ENCODE measurements around the gene ACSL3. TPM values are rescaled to one million over a fixed set of nuclear protein-coding genes. Genes with fewer than 3 reads are reported as not detected.

The ACSL3 gene
- total and polyA plus RNA-seq, 2 donors from 2014 or later = 33.6 to 58.8 TPM

- Histone ChIP-seq H3K9ac (ENCODE audit: low read length in 3 of 3) (no peak overlapping the region), H3K27ac (ENCODE audit: low read depth in 2 of 2, low read length in 2 of 2) (no peak overlapping the region), H3K36me3 (ENCODE audit: control insufficient read depth in 2 of 3, insufficient read depth in 3 of 3, low read length in 3 of 3) (no peaks in the 10 kb centered on the region), H3K9me3 (ENCODE audit: control insufficient read depth in 2 of 3, insufficient read depth in 1 of 3, low read length in 3 of 3) (no peaks in the 10 kb centered on the region), H3K4me3 (ENCODE audit: low read length in 3 of 3) (no peak overlapping the region), H3K27me3 (ENCODE audit: control insufficient read depth, insufficient read depth, low read length) (no peaks in the 10 kb centered on the region), H3K4me1 (ENCODE audit: control insufficient read depth in 2 of 3, insufficient read depth in 2 of 3, low read depth in 1 of 3, low read length in 3 of 3) (no peaks in the 10 kb centered on the region)
- no peak for DNase-seq
- no peak for FAIRE-seq
- intact Hi-C loops (cut with DNase I) = loop anchor here (10.0 kb wide), 1 partner anchor 818 kb away; no protein-coding TSS in a partner anchor
- no peak for TF ChIP-seq CTCF (IDR thresholded peaks at IDR 0.05; ENCODE audit: borderline replicate concordance, extremely low read depth, insufficient read depth)
Measured at GRCh38 chr2:222977121-222977520, 116.3 kb downstream of the ACSL3 start.

DNA sequence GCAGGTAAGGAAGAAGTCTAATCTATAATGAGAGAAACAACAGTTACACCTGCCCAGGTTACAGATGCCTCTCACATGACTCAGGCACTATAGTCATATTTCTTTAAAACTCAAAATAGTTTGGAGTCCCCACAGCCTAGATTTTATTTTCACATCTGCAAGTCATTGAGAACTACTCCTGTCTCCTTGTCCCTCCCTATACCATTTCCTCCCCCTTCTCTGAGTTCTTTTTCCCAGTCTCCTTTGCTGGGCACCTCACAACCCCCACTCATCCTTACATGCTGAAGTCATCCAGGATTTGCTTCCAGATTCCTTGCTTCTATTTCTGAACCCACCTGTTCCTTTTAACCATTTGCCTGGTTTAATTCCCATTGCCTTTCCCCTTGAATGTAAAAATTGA is 118.0 kb downstream of the ACSL3 start:
- H3K27me3 ChIP-seq (ENCODE audit: control insufficient read depth, insufficient read depth, low read length) = no peaks in the 10 kb centered on the region
- H3K4me1 ChIP-seq (ENCODE audit: control insufficient read depth in 2 of 3, insufficient read depth in 2 of 3, low read depth in 1 of 3, low read length in 3 of 3) = no peaks in the 10 kb centered on the region
- no peak overlapping the region for H3K9ac ChIP-seq (ENCODE audit: low read length in 3 of 3)
- no peak overlapping the region for H3K4me3 ChIP-seq (ENCODE audit: low read length in 3 of 3)
- H3K9me3 ChIP-seq (ENCODE audit: control insufficient read depth in 2 of 3, insufficient read depth in 1 of 3, low read length in 3 of 3) = no peaks in the 10 kb centered on the region
- FAIRE-seq (no peak), DNase-seq (no peak)
- no peaks in the 10 kb centered on the region for H3K36me3 ChIP-seq (ENCODE audit: control insufficient read depth in 2 of 3, insufficient read depth in 3 of 3, low read length in 3 of 3)
- TF ChIP-seq CTCF (IDR thresholded peaks at IDR 0.05; ENCODE audit: borderline replicate concordance, extremely low read depth, insufficient read depth) = no peak
- intact Hi-C loops (cut with DNase I) = loop anchor here (10.0 kb wide), 1 partner anchor 816 kb away; no protein-coding TSS in a partner anchor
- no peak overlapping the region for H3K27ac ChIP-seq (ENCODE audit: low read depth in 2 of 2, low read length in 2 of 2)

DNA sequence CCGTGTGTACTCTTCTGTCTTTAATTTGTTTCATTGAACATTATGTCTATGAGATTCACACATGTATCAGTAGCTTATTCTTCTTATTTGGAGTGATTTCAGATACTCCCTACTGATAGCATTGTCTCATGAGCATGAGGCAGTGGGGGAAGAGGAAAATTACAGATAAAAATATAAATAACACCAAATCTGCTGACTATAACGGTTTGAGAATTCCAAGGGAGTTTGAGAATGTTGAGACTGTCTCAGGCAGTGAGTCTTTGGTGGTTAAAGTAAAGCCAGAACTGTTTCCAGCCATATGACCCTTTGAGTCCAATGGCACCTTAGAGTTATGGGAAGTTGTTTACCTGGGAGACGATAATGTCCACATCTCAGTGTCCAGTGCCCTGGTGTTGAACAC is 118.6 kb downstream of the ACSL3 start:
- no peak for TF ChIP-seq CTCF (IDR thresholded peaks at IDR 0.05; ENCODE audit: borderline replicate concordance, extremely low read depth, insufficient read depth)
- Histone ChIP-seq H3K4me3 (ENCODE audit: low read length in 3 of 3) (no peak overlapping the region), H3K4me1 (ENCODE audit: control insufficient read depth in 2 of 3, insufficient read depth in 2 of 3, low read depth in 1 of 3, low read length in 3 of 3) (no peaks in the 10 kb centered on the region), H3K27me3 (ENCODE audit: control insufficient read depth, insufficient read depth, low read length) (no peaks in the 10 kb centered on the region), H3K9me3 (ENCODE audit: control insufficient read depth in 2 of 3, insufficient read depth in 1 of 3, low read length in 3 of 3) (no peaks in the 10 kb centered on the region), H3K36me3 (ENCODE audit: control insufficient read depth in 2 of 3, insufficient read depth in 3 of 3, low read length in 3 of 3) (no peaks in the 10 kb centered on the region), H3K9ac (ENCODE audit: low read length in 3 of 3) (no peak overlapping the region), H3K27ac (ENCODE audit: low read depth in 2 of 2, low read length in 2 of 2) (no peak overlapping the region)
- no peak for DNase-seq
- intact Hi-C loops (cut with DNase I) = loop anchor here (10.0 kb wide), 1 partner anchor 815 kb away; no protein-coding TSS in a partner anchor
- no peak for FAIRE-seq
